Dendritic cell treated with granulocyte-macrophage colony-stimulating factor and Interleukin-4, amounts not matched to agents 40 ng/mL and 50 ng/mL, for 4 days (primary cell): ENCODE results near the gene NFIA.

Experiments used
- H3K27ac Mint-ChIP-seq: one replicate; pipeline ENCODE4 v1.8.0; 2022; ENCODE audit warnings: mild to moderate bottlenecking, mixed read lengths
- H3K27me3 Mint-ChIP-seq: one replicate; pipeline ENCODE4 v1.8.0; 2022; ENCODE audit warnings: mild to moderate bottlenecking, mixed read lengths
- H3K36me3 Mint-ChIP-seq: one replicate; pipeline ENCODE4 v1.8.0; 2022; ENCODE audit warnings: low read depth, mixed read lengths
- H3K4me1 Mint-ChIP-seq: one replicate; pipeline ENCODE4 v1.8.0; 2022; ENCODE audit warnings: low read depth, mixed read lengths
- H3K4me3 Mint-ChIP-seq: one replicate; pipeline ENCODE4 v1.8.0; 2022; ENCODE audit warnings: mild to moderate bottlenecking, moderate library complexity, mixed read lengths
- H3K9me3 Mint-ChIP-seq: one replicate; pipeline ENCODE4 v1.8.0; 2022; ENCODE audit warnings: mixed read lengths
- intact Hi-C: fragments of 100-400 bp; cut with micrococcal nuclease; formaldehyde crosslinking; loops from one replicate; pipeline ENCODE4 v1.15.0; 2022

The NFIA gene

GRCh38 chr1:61427510-61427909 is 345.1 kb downstream of the NFIA start:
- intact Hi-C loops = no loop called here

GRCh38 chr1:61428146-61428545 is 345.8 kb downstream of the NFIA start:
- no peak overlapping the region for H3K4me3 Mint-ChIP-seq
- intact Hi-C loops = no loop called here
- H3K4me1 Mint-ChIP-seq = peaks cover 5% of the 10 kb centered on the region
- H3K27ac Mint-ChIP-seq = no peak overlapping the region
- no peaks in the 10 kb centered on the region for H3K9me3 Mint-ChIP-seq
- peaks cover 7% of the 10 kb centered on the region for H3K36me3 Mint-ChIP-seq
- H3K27me3 Mint-ChIP-seq = no peaks in the 10 kb centered on the region

More at GRCh38 chr1:61427510-61427909, 345.1 kb downstream of the NFIA start:
- H3K27ac Mint-ChIP-seq = no peak overlapping the region
- H3K4me1 Mint-ChIP-seq = peaks cover 5% of the 10 kb centered on the region
- no peak overlapping the region for H3K4me3 Mint-ChIP-seq
- H3K27me3 Mint-ChIP-seq = no peaks in the 10 kb centered on the region
- no peaks in the 10 kb centered on the region for H3K9me3 Mint-ChIP-seq
- H3K36me3 Mint-ChIP-seq = peaks cover 7% of the 10 kb centered on the region

GRCh38 chr1:61432616-61433388 is 350.4 kb downstream of the NFIA start:
- Mint-ChIP-seq H3K27ac (no peak overlapping the region), H3K9me3 (no peaks in the 10 kb centered on the region), H3K27me3 (no peaks in the 10 kb centered on the region), H3K4me3 (no peak overlapping the region), H3K36me3 (no peaks in the 10 kb centered on the region), H3K4me1 (no peaks in the 10 kb centered on the region)
- intact Hi-C loops = no loop called here

- no peaks in the 10 kb centered on the region for H3K4me1 Mint-ChIP-seq
- H3K9me3 Mint-ChIP-seq = no peaks in the 10 kb centered on the region
- intact Hi-C loops = no loop called here
These were observed 351.3 kb downstream of the NFIA start for GRCh38 chr1:61433646-61434045.

GRCh38 chr1:61434276-61434675 is 351.9 kb downstream of the NFIA start:
- no peaks in the 10 kb centered on the region for H3K36me3 Mint-ChIP-seq
- H3K4me1 Mint-ChIP-seq = no peaks in the 10 kb centered on the region
- no peak overlapping the region for H3K4me3 Mint-ChIP-seq
- intact Hi-C loops = no loop called here
- no peaks in the 10 kb centered on the region for H3K27me3 Mint-ChIP-seq
- no peak overlapping the region for H3K27ac Mint-ChIP-seq
- H3K9me3 Mint-ChIP-seq = no peaks in the 10 kb centered on the region

More at GRCh38 chr1:61433646-61434045, 351.3 kb downstream of the NFIA start:
- H3K36me3 Mint-ChIP-seq = no peaks in the 10 kb centered on the region
- no peak overlapping the region for H3K27ac Mint-ChIP-seq
- no peak overlapping the region for H3K4me3 Mint-ChIP-seq
- no peaks in the 10 kb centered on the region for H3K27me3 Mint-ChIP-seq

GRCh38 chr1:61435226-61435625 is 352.9 kb downstream of the NFIA start:
- Mint-ChIP-seq H3K4me3 (no peak overlapping the region), H3K27ac (no peak overlapping the region), H3K27me3 (no peaks in the 10 kb centered on the region), H3K9me3 (no peaks in the 10 kb centered on the region), H3K4me1 (no peaks in the 10 kb centered on the region), H3K36me3 (no peaks in the 10 kb centered on the region)
- intact Hi-C loops = no loop called here

GRCh38 chr1:61436016-61436415 is 353.7 kb downstream of the NFIA start:
- H3K27me3 Mint-ChIP-seq = no peaks in the 10 kb centered on the region
- intact Hi-C loops = no loop called here
- H3K27ac Mint-ChIP-seq = no peak overlapping the region
- no peaks in the 10 kb centered on the region for H3K4me1 Mint-ChIP-seq
- H3K9me3 Mint-ChIP-seq = no peaks in the 10 kb centered on the region
- no peak overlapping the region for H3K4me3 Mint-ChIP-seq
- H3K36me3 Mint-ChIP-seq = no peaks in the 10 kb centered on the region

GRCh38 chr1:61436491-61437120 is 354.2 kb downstream of the NFIA start:
- no peaks in the 10 kb centered on the region for H3K36me3 Mint-ChIP-seq
- no peaks in the 10 kb centered on the region for H3K27me3 Mint-ChIP-seq
- no peaks in the 10 kb centered on the region for H3K9me3 Mint-ChIP-seq
- no peaks in the 10 kb centered on the region for H3K4me1 Mint-ChIP-seq
- H3K4me3 Mint-ChIP-seq = no peak overlapping the region
- H3K27ac Mint-ChIP-seq = no peak overlapping the region
- intact Hi-C loops = no loop called here

GRCh38 chr1:61439234-61439633 is 356.9 kb downstream of the NFIA start:
- H3K9me3 Mint-ChIP-seq = no peaks in the 10 kb centered on the region
- H3K27ac Mint-ChIP-seq = no peak overlapping the region
- intact Hi-C loops = no loop called here
- no peaks in the 10 kb centered on the region for H3K4me1 Mint-ChIP-seq
- H3K27me3 Mint-ChIP-seq = no peaks in the 10 kb centered on the region
- H3K4me3 Mint-ChIP-seq = no peak overlapping the region
- H3K36me3 Mint-ChIP-seq = no peaks in the 10 kb centered on the region

- H3K9me3 Mint-ChIP-seq = no peaks in the 10 kb centered on the region
- no peaks in the 10 kb centered on the region for H3K4me1 Mint-ChIP-seq
- H3K36me3 Mint-ChIP-seq = no peaks in the 10 kb centered on the region
- intact Hi-C loops = no loop called here
- no peaks in the 10 kb centered on the region for H3K27me3 Mint-ChIP-seq
- no peak overlapping the region for H3K27ac Mint-ChIP-seq
- no peak overlapping the region for H3K4me3 Mint-ChIP-seq
These were observed 359.4 kb downstream of the NFIA start for GRCh38 chr1:61441723-61442262.

- no peak overlapping the region for H3K27ac Mint-ChIP-seq
- no peaks in the 10 kb centered on the region for H3K27me3 Mint-ChIP-seq
- no peaks in the 10 kb centered on the region for H3K36me3 Mint-ChIP-seq
- no peaks in the 10 kb centered on the region for H3K9me3 Mint-ChIP-seq
- no peaks in the 10 kb centered on the region for H3K4me1 Mint-ChIP-seq
- H3K4me3 Mint-ChIP-seq = no peak overlapping the region
- intact Hi-C loops = no loop called here
These were observed 360.2 kb downstream of the NFIA start for GRCh38 chr1:61442544-61442943.

- H3K27me3 Mint-ChIP-seq = no peaks in the 10 kb centered on the region
- intact Hi-C loops = no loop called here
- no peak overlapping the region for H3K27ac Mint-ChIP-seq
- H3K4me3 Mint-ChIP-seq = no peak overlapping the region
- no peaks in the 10 kb centered on the region for H3K4me1 Mint-ChIP-seq
- H3K9me3 Mint-ChIP-seq = no peaks in the 10 kb centered on the region
- H3K36me3 Mint-ChIP-seq = no peaks in the 10 kb centered on the region
These were observed 361.9 kb downstream of the NFIA start for GRCh38 chr1:61444288-61444687.

GRCh38 chr1:61445269-61445825 is 363.0 kb downstream of the NFIA start:
- Mint-ChIP-seq H3K27ac (no peak overlapping the region), H3K4me3 (no peak overlapping the region), H3K9me3 (no peaks in the 10 kb centered on the region), H3K27me3 (no peaks in the 10 kb centered on the region), H3K4me1 (peaks cover 2% of the 10 kb centered on the region), H3K36me3 (no peaks in the 10 kb centered on the region)
- intact Hi-C loops = no loop called here

GRCh38 chr1:61446531-61446991 is 364.2 kb downstream of the NFIA start:
- no peaks in the 10 kb centered on the region for H3K36me3 Mint-ChIP-seq
- no peak overlapping the region for H3K4me3 Mint-ChIP-seq
- no peaks in the 10 kb centered on the region for H3K9me3 Mint-ChIP-seq
- no peaks in the 10 kb centered on the region for H3K27me3 Mint-ChIP-seq
- H3K27ac Mint-ChIP-seq = no peak overlapping the region
- peaks cover 14% of the 10 kb centered on the region for H3K4me1 Mint-ChIP-seq
- intact Hi-C loops = no loop called here
